Measurements from ENCODE around the gene TPRN.

GRCh38 chr9:137147793-137148160 is 52.8 kb downstream of the TPRN start:
- TF ChIP-seq CTCF (IDR thresholded peaks at IDR 0.05), result no peak
- no peak for TF ChIP-seq POLR2A (IDR thresholded peaks at IDR 0.05)
